HG03457 (cell line): ENCODE measurements around the gene CD63.

ENCODE experiments used
- ATAC-seq: cut with Tn5 transposase; IDR thresholded peaks from one replicate; pipeline ENCODE4 v1.9.1; 2021; ENCODE audit warnings: moderate number of reproducible peaks; ENCODE audit not compliant: unreplicated experiment

Gene CD63

GRCh38 chr12:55692631-55693322, 36.0 kb downstream of the CD63 start:
- ATAC-seq: no peak

GRCh38 chr12:55688716-55689655, 39.8 kb downstream of the CD63 start:
- no peak for ATAC-seq

GRCh38 chr12:55687746-55688145, 41.1 kb downstream of the CD63 start:
- no peak for ATAC-seq

- no peak for ATAC-seq
These were observed 42.3 kb downstream of the CD63 start for GRCh38 chr12:55686366-55687010.

GRCh38 chr12:55685671-55686070, 43.1 kb downstream of the CD63 start:
- ATAC-seq: no peak

- no peak for ATAC-seq
These were observed 43.9 kb downstream of the CD63 start for GRCh38 chr12:55684761-55685370.

- ATAC-seq: no peak
These were observed 45.1 kb downstream of the CD63 start for GRCh38 chr12:55683676-55684075.

GRCh38 chr12:55682087-55682796, 46.6 kb downstream of the CD63 start:
- no peak for ATAC-seq

GRCh38 chr12:55681142-55682077, 47.4 kb downstream of the CD63 start:
- no peak for ATAC-seq

GRCh38 chr12:55679691-55680090, 49.1 kb downstream of the CD63 start:
- no peak for ATAC-seq

GRCh38 chr12:55676707-55677106, 52.1 kb downstream of the CD63 start:
- no peak for ATAC-seq

- no peak for ATAC-seq
These were observed 53.1 kb downstream of the CD63 start for GRCh38 chr12:55675666-55676065.
